KMS-11 (cell line): Measurements from ENCODE around the gene TMEM92.
A peak's percentile ranks its signal among the peaks of the same experiment; 100 is the strongest.

Source experiments
- H2AFZ ChIP-seq: fragments of 200-600 bp; sonication (generic); 2 replicates; pipeline ENCODE4 v1.6.1; 2016; ENCODE audit warnings: antibody characterized with exemption, mixed run types, low read depth
- H3K27ac ChIP-seq: fragments of 200-600 bp; sonication (generic); 2 replicates; pipeline ENCODE4 v1.6.1; 2016; ENCODE audit warnings: mild to moderate bottlenecking, mixed run types
- H3K27me3 ChIP-seq: fragments of 200-600 bp; sonication (generic); 2 replicates; pipeline ENCODE4 v1.6.1; 2017; ENCODE audit warnings: mild to moderate bottlenecking, low read depth, mixed run types, moderate library complexity; ENCODE audit not compliant: insufficient read depth
- H3K36me3 ChIP-seq: fragments of 200-600 bp; sonication (generic); 2 replicates; pipeline ENCODE4 v1.6.1; 2017; ENCODE audit warnings: mild to moderate bottlenecking, mixed run types; ENCODE audit not compliant: insufficient read depth
- H3K4me1 ChIP-seq: fragments of 200-600 bp; sonication (generic); 2 replicates; pipeline ENCODE4 v1.6.1; 2016; ENCODE audit warnings: mild to moderate bottlenecking, low read depth, mixed run types; ENCODE audit not compliant: poor library complexity, severe bottlenecking
- H3K4me2 ChIP-seq: fragments of 200-600 bp; sonication (generic); 2 replicates; pipeline ENCODE4 v1.7.0; 2016; ENCODE audit warnings: mild to moderate bottlenecking, mixed run types
- H3K4me3 ChIP-seq: fragments of 200-600 bp; sonication (generic); IDR thresholded peaks from 2 replicates; pipeline ENCODE4 v1.6.1; 2017; ENCODE audit warnings: low read depth, low read length, mixed read lengths; ENCODE audit not compliant: insufficient read depth
- H3K79me2 ChIP-seq: fragments of 200-600 bp; sonication (generic); 2 replicates; pipeline ENCODE4 v1.6.1; 2016; ENCODE audit warnings: low read depth, mixed run types; ENCODE audit not compliant: insufficient read depth
- H3K9ac ChIP-seq: fragments of 200-600 bp; sonication (generic); 2 replicates; pipeline ENCODE4 v1.6.1; 2016; ENCODE audit warnings: mild to moderate bottlenecking, mixed run types
- H4K20me1 ChIP-seq: fragments of 200-600 bp; sonication (generic); 2 replicates; pipeline ENCODE4 v1.6.1; 2016; ENCODE audit warnings: mild to moderate bottlenecking, mixed run types; ENCODE audit not compliant: insufficient read depth
- CTCF ChIP-seq: fragments of 200-600 bp; sonication (generic); conservative IDR thresholded peaks from 2 replicates; pipeline ENCODE4 v1.6.1; 2017; ENCODE audit warnings: low read depth, mild to moderate bottlenecking, antibody characterized with exemption, low read length, moderate library complexity, mixed read lengths

Gene TMEM92

GRCh38 chr17:50267074-50267841, 7.0 kb upstream of the TMEM92 start:
- Histone ChIP-seq H3K27me3 (peaks cover 30% of the 10 kb centered on the region), H2AFZ (no peak overlapping the region), H3K27ac (no peak overlapping the region), H3K4me3 (no peak overlapping the region), H3K9ac (no peak overlapping the region), H3K4me1 (no peaks in the 10 kb centered on the region), H3K79me2 (no peaks in the 10 kb centered on the region), H3K4me2 (no peak overlapping the region), H4K20me1 (no peaks in the 10 kb centered on the region), H3K36me3 (no peaks in the 10 kb centered on the region)
- no peak for TF ChIP-seq CTCF

- H3K4me3 ChIP-seq: no peak overlapping the region
- no peak overlapping the region for H3K9ac ChIP-seq
- H3K4me2 ChIP-seq: no peak overlapping the region
- no peaks in the 10 kb centered on the region for H4K20me1 ChIP-seq
- H2AFZ ChIP-seq: no peak overlapping the region
- H3K79me2 ChIP-seq: no peaks in the 10 kb centered on the region
- no peak overlapping the region for H3K27ac ChIP-seq
- peaks cover 3% of the 10 kb centered on the region for H3K4me1 ChIP-seq
- H3K36me3 ChIP-seq: no peaks in the 10 kb centered on the region
- TF ChIP-seq CTCF: no peak
- H3K27me3 ChIP-seq: peaks cover 22% of the 10 kb centered on the region
Observed at GRCh38 chr17:50268026-50268425, 6.2 kb upstream of the TMEM92 start.

GRCh38 chr17:50268743-50269275, 5.5 kb upstream of the TMEM92 start:
- H3K79me2 ChIP-seq: no peaks in the 10 kb centered on the region
- H3K4me1 ChIP-seq: peaks cover 3% of the 10 kb centered on the region
- no peak overlapping the region for H3K4me3 ChIP-seq
- no peak overlapping the region for H3K9ac ChIP-seq
- no peak overlapping the region for H3K4me2 ChIP-seq
- no peak overlapping the region for H3K27ac ChIP-seq
- H3K36me3 ChIP-seq: no peaks in the 10 kb centered on the region
- peaks cover 21% of the 10 kb centered on the region for H3K27me3 ChIP-seq
- no peak overlapping the region for H2AFZ ChIP-seq
- no peaks in the 10 kb centered on the region for H4K20me1 ChIP-seq
- TF ChIP-seq CTCF: no peak

GRCh38 chr17:50269477-50270434, 4.5 kb upstream of the TMEM92 start:
- H2AFZ ChIP-seq: no peak overlapping the region
- no peaks in the 10 kb centered on the region for H4K20me1 ChIP-seq
- H3K27ac ChIP-seq: no peak overlapping the region
- H3K4me2 ChIP-seq: no peak overlapping the region
- peaks cover 23% of the 10 kb centered on the region for H3K27me3 ChIP-seq
- H3K79me2 ChIP-seq: no peaks in the 10 kb centered on the region
- H3K9ac ChIP-seq: no peak overlapping the region
- H3K4me3 ChIP-seq: no peak overlapping the region
- H3K4me1 ChIP-seq: peaks cover 6% of the 10 kb centered on the region
- peak; percentile 89 for TF ChIP-seq CTCF
- no peaks in the 10 kb centered on the region for H3K36me3 ChIP-seq
